Activated CD4-positive, alpha-beta T cell treated with anti-CD3 and anti-CD28 coated beads, Interleukin-2, amount 50 U/mL, for 48 hours (primary cell): Measurements from ENCODE around the gene TUBA1C.
"Not testable (repeated sequence)": the region's sequence is repeated elsewhere in the genome, so short reads cannot be mapped to it uniquely, and the experiment has no call there.

Source experiments
- DNase-seq, 2 experiments: peaks; one replicate each; pipeline ENCODE4 v3.0.0-alpha.2; 2020

The TUBA1C gene

DNA sequence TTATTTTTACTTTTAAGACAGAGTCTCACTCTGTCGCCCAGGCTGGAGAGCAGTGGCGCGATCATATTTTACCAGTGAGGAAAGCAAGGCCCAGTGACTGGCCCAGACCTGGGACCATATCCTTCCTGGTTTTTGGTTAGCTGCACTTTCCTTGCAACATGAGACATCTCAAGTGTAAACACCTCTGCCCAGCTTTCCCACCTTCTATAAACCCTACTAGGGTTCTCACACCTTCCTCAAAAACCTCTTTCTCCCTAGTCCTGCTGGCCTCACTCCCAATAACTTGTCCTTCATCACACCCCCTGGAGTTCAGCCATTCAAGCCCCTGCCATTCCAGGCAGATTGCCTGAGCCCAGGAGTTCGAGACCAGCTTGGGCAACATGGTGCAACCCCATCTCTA lies 19.8 kb downstream of the TUBA1C start:
- no peak for DNase-seq

DNA sequence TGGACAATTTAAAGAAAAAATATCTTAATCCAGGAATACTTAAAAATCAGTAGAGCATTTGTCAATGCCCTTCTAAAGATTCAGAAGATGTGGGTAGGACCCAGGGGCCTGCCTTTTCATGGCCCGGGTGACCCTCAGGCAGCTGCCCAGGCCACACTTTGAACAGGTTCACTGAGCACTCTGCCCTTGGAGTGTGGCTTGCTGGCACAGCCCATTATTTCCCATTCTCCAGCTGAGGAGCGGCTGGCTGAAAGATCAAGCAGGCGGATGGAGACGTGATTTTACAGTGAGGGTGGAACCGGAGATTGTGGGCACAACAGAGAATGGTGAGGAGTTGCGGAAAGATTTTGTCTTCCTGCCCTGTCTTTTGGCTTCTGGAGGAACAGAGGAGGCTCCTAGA lies 23.0 kb downstream of the TUBA1C start:
- DNase-seq, result no peak

DNA sequence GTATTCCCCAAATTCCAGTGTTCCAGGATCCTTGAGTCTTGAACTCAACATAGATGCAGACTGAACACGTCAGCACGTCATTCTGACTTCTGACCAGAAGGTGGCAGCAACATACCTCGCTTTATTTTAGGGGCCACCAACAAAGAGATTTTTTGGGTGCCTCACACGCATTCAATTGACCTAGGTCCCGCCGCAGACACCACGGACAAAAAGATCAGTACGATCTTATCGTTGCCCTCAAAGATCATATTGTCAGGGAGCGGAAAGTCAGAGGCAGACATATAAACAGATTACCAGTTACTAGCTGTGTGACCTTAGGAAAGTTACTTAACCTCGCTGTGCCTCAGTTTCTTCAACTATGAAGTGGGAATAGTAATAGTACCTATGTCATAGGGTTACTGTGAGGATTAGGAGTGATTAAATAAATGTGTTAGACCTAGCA lies 23.6 kb downstream of the TUBA1C start:
- DNase-seq, result peak; percentile 65 to 80

DNA sequence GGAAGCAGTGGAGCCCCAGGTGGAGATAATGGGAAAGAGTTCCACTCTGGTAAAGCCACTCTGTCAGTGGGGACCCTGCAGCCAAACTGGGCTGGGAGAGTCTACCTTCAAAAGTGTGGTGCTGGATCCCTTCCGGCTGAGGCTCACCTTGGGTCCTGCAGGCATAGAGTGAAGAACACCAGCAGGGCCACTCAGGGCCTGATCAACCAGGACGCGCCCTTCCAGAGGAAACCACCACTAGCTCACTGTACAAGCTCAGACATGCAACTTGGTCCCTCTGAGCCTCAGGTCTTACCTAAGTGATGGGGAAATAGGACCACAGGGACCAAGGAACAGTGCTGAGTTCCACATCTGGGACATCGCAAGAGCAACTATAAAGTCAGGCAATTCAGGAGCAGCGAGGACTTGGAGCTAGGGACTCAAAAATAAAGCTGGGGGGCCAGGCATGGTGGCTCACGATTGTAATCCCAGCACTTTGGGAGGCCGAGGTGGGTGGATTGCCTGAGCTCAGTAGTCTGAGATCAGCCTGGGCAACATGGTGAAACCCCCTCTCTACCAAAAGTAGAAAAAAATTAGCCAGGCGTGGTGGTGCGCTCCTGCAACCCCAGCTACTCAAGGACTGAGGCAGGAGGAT lies 24.2 kb downstream of the TUBA1C start:
- DNase-seq, result no peak

DNA sequence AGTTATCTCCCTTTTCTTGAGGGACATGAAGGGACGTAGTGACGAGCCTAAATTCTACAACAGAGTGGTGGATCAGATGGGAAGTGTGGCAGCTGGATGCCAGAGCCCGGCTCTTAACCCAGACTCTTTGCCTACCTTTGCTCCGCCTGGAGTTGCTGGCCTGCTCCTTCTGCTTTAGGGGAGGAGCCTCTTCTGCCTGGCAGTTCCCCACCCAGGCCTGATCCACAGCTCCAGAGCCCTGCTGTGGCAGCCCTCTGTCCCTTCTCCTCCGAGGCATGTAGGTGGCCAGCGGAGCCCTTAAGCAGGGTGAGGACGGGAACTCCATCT lies 27.8 kb downstream of the TUBA1C start:
- DNase-seq, result no peak

- DNase-seq, result no peak
Measured at GRCh38 chr12:49293056-49293956, 28.4 kb downstream of the TUBA1C start.

DNA sequence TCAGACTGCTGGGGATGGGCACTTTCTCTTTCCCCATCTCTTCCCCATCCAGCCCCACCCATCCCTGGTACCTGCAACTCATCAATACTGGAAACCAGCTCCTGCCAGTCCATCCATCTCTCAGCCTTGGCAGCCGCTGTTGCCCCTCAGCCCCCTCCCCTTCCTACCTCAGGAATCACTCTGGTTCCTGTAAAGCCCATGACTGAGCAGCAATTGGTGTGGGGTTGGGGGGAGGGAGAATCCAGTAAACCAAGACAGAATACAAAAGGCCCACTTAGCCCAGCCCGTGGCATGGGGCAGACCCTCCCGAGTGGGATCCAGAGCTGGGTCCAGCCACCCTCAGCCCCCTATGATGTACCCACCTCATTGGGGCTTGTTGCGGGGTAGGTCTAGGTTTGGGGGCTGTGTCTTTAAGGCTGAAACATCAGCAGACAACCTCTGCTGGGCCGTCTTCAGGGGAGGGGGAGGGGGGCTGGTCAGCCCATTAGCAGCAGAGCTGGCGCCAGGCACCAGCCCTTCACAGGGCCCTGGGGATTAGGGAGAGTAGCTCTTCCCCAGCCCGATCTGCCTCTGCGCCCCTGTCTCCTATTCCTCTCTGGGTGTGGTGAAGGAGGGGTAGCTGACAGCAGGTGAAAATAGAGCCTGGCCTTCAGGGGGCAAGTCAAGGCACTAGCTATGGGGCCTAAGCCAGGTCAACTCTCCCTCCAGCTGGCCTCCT lies 29.4 kb downstream of the TUBA1C start:
- no peak for DNase-seq

DNA sequence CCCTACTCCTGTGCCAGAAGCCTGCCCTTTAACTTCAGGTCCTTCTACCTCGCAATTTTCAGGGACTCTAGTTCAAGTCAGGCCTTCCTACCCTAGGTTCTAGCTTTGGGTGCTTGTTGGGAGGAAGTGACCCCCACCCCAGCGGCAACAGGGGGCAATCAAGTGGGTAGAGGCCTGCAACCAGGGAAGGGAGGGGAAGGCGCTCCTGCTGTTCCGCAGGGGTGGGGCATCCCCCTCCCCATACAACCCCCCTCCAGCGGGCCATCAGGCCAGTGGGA lies 29.9 kb downstream of the TUBA1C start:
- no peak for DNase-seq

DNA sequence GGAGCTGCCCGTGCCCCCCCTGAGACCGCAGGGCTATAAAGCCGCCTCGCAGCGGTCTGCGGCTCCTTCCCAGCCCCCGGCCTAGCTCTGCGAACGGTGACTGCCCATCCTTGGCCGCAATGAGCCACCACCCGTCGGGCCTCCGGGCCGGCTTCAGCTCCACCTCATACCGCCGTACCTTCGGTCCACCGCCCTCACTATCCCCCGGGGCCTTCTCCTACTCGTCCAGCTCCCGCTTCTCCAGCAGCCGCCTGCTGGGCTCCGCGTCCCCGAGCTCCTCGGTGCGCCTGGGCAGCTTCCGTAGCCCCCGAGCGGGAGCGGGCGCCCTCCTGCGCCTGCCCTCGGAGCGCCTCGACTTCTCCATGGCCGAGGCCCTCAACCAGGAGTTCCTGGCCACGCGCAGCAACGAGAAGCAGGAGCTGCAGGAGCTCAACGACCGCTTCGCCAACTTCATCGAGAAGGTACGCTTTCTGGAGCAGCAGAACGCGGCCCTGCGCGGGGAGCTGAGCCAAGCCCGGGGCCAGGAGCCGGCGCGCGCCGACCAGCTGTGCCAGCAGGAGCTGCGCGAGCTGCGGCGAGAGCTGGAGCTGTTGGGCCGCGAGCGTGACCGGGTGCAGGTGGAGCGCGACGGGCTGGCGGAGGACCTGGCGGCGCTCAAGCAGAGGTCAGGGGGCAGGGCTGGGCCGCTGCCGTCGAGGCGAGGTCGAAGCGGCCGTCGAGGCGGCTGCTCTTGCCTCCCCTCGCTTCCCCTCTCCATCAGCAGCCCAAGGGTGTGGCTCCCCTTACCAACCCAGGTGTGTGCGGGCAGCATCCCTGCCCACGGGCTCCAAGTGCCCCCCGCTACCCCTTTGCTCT lies 30.4 kb downstream of the TUBA1C start, which contains the start of gene PRPH:
Gene PRPH, plus strand, starts transcription at position 66 of the 855 bp plus-strand sequence. Its CDS starts 54 bp downstream, at position 120.
- no peak for DNase-seq

GRCh38 chr12:49296034-49296835 lies 31.4 kb downstream of the TUBA1C start:
- peak; percentile 72 to 79 for DNase-seq

DNA sequence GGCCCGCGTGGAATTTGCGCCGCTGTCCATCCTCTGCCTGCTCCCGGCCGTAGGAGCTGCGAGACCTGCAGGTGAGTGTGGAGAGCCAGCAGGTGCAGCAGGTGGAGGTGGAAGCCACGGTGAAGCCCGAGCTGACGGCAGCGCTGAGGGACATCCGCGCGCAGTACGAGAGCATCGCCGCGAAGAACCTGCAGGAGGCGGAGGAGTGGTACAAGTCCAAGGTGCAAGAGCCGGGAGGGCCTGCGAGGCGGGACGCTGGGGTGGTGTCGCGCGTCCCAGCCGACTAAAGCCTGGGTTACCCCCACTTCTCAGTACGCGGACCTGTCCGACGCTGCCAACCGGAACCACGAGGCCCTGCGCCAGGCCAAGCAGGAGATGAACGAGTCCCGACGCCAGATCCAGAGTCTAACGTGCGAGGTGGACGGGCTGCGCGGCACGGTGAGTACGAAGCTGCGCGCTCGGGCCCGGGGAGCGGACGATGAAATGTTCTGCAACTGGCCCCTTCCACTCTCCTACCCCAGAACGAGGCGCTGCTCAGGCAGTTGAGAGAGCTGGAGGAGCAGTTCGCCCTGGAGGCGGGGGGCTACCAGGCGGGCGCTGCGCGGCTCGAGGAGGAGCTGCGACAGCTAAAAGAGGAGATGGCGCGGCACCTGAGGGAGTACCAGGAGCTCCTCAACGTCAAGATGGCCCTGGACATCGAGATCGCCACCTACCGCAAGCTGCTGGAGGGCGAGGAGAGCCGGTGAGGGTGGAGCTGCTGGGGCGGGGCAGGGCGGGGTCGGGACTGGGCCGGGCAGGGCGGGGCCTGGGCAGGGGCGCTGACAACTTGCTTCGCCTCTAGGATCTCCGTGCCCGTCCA lies 32.2 kb downstream of the TUBA1C start:
- peak; percentile 54 to 63 for DNase-seq

- no peak for DNase-seq
Measured at GRCh38 chr12:49297695-49298060, 32.8 kb downstream of the TUBA1C start.

DNA sequence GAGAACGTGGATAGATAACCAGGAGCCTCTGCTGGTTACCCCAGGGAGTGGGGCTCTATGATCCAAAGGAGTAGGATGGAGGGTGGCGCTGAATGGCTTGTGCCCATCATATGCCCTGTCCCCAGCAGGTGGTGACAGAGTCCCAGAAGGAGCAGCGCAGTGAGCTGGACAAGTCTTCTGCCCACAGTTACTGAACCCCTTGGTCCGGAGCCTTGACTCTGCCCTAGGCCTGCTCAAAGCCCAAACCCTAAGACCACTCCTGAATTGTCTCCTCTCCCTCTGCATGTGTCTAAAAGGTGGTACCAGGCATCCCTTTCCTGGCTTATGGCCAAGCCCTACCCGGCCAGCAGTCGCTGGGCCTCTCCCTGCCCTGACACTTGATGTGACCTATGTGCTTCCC lies 33.3 kb downstream of the TUBA1C start:
- DNase-seq, result no peak

DNA sequence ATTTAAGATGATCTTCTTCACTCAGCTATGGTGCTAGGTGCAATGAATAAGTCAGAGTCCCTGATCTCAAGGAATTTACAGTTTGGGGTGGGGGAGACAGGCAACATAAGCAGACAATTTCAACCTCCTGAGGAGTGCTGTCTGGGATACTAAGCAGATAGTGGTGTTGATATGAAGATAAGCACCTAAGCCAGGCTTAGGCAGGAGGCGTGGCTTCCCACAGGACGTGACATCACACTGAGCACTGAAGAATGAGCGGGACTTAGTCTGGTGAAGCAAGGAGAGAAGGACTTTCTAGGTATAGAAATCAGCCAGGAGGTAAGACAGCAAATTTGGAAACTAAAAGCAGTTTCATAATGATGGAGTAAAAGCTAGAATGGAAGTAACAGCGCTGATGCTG lies 36.9 kb downstream of the TUBA1C start:
- DNase-seq, result peak; percentile 64 to 70

DNA sequence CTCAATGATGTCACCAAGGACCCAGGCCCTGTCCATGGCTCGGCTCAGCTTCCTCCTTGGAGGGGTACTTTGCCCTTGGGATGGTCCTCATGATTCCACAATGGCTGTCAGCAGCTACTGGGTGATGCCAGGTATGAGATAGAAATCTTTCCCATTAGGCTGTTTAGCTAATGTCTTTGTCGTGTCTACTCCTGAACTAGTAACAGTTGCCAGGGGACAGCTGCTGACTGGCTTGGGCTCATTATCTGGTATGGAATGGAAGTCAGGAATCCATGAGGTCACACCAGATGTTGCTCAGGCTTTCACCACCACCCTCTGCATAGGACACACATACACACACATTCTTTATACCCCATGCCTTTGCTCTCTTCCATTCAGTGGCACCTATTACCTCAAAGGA lies 39.3 kb downstream of the TUBA1C start:
- no peak for DNase-seq

DNA sequence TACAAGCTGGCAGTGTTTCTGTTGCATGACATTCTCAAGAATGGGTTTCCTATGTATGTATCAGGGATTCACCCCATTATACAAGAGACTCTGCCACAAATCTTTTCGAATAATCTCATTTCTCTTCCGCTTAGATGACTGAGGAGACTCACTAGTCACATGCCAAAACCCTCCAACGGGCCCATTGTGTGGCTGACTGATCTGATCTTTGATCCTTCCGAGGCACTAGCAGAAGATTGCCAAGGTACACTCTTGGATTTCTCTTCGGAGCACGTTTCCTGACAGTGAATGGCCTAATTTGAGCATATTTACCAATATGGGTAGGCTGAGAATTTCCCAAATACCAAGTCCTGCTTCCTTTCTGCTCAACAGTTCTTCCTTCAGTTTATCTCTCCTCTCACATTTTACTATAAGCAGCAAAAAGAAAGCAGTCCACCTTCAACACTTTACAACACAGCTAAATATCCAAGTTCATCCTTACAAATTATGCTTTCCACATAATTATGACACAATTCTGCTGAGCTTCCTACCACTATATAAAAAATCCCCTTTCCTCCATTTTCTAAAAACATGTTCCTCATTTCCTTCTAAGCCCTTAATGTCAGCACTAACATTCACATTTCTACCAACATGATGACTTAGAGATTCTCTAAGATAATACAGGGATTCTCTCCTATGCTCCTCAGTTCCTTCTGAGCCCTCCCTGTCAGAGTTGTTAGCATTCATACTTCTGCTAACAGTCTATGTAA lies 41.1 kb downstream of the TUBA1C start:
- no peak for DNase-seq

DNA sequence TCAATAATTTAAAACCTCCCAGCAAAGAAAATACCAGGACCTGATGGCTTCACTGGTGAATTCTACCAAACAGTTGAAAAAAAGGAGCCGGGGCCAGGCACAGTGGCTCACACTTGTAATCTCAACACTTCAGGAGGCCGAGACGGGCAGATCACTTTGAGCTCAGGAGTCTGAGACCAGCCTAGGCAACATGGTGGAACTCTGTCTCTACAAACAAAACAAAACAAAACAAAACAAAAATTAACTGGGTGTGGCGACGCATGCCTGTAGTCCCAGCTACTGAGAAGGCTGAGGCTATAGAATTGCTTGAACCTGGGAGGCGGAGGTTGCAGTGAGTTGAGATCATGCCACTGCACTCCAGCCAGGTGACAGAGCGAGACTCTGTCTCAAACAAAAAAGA lies 44.5 kb downstream of the TUBA1C start:
- DNase-seq, result no peak

DNA sequence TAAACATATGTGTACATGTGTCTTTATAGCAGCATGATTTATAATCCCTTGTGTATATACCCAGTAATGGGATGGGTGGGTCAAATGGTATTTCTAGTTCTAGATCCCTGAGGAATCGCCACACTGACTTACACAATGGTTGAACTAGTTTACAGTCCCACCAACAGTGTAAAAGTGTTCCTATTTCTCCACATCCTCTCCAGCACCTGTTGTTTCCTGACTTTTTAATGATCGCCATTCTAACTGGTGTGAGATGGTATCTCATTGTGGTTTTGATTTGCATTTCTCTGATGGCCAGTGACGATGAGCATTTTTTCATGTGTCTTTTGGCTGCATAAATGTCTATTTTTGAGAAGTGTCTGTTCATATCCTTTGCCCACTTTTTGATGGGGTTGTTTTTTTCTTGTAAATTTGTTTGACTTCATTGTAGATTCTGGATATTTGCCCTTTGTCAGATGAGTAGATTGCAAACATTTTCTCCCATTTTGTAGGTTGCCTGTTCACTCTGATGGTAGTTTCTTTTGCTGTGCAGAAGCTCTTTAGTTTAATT lies 45.6 kb downstream of the TUBA1C start:
- DNase-seq, result not testable (repeated sequence)

DNA sequence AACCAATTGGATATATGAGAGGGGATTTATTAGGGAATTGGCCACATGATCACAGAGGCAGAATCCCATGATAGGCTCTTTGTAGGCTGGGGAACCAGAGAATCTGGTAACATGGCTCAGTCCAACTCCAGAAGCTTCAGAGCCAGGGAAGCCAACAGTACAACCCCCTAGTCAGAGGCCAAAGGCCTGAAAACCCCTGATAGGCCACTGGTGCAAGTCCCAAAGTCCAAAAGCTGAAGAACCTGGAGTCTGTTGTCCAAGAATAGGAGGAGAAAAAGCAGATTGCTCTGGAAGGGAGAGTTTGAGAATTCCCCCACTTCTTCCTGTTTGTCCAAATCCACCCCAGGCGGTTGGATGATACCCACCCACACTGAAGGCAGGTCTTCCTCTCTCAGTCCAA lies 49.9 kb downstream of the TUBA1C start:
- DNase-seq, result no peak

DNA sequence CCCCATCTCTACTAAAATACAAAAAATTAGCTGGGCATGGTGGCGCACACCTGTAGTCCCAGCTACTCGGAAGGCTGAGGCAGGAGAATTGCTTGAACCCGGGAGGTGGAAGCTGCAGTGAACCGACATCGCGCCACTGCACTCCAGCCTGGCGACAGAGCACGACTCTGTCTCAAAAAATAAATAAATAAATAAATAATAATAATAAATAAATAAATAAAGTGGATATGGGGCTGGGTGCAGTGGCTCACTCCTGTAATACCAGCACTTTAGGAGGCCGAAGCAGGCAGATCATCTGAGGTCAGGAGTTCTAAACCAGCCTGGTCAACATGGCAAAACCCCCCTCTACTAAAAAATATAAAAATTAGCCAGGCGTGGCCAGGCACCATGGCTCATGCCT lies 52.2 kb downstream of the TUBA1C start:
- not testable (repeated sequence) for DNase-seq
